Inferior parietal cortex (tissue), 1 donor: Measurements from ENCODE around the gene KAZN.

ENCODE experiments used
- DNase-seq: peaks from one replicate; pipeline ENCODE4 v3.0.0-alpha.2; 2016; ENCODE audit errors: extremely low spot score

Gene KAZN

GRCh38 chr1:15004396-15004795 lies 405.9 kb downstream of the KAZN start:
- DNase-seq: no peak

- no peak for DNase-seq
Measured at GRCh38 chr1:15005116-15005515, 406.6 kb downstream of the KAZN start.

DNA sequence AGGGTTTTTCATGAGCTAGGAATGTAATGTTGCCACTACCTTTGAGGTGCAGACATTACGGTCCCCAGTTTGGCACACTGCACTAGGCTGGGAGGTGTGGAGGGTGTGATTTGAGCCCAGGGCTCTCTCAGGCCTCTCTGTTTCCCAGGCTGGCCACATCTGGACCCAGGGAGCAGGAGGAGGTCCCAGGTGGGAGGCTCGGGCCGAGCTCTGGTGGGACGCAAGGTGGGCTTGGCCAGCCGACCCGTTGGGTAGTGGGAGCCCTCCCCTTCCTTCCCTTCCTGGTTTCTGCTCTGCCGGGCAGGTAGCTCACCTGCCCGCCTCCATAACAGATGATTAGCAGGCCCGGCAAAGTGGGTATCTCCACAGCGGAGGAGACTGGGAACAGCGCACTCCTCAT lies 408.9 kb downstream of the KAZN start:
- DNase-seq: no peak

GRCh38 chr1:15007842-15008241 lies 409.4 kb downstream of the KAZN start:
- no peak for DNase-seq

- no peak for DNase-seq
Measured at GRCh38 chr1:15008783-15009729, 410.6 kb downstream of the KAZN start.

- no peak for DNase-seq
Measured at GRCh38 chr1:15011160-15011559, 412.7 kb downstream of the KAZN start.

- no peak for DNase-seq
Measured at GRCh38 chr1:15011661-15012060, 413.2 kb downstream of the KAZN start.

DNA sequence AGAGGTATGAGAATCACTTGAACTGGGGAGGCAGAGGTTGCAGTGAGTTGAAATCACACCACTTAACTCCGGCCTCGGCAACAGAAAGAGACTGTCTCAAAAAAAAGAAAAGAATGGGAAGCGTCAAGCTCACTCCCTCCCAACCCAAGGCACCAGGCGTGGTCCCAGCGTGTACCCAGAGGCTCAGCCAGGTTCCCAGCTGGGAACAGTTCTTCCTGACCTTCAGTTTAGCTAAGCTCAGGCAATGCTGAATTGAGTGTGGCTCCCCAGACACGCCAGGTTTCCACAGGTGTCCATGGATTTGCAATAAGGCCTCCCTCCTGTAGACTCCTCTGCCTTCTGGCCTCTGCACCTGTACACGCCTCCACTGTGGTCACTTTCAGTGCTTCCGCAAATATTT lies 414.3 kb downstream of the KAZN start:
- no peak for DNase-seq

GRCh38 chr1:15013767-15014166 lies 415.3 kb downstream of the KAZN start:
- no peak for DNase-seq

DNA sequence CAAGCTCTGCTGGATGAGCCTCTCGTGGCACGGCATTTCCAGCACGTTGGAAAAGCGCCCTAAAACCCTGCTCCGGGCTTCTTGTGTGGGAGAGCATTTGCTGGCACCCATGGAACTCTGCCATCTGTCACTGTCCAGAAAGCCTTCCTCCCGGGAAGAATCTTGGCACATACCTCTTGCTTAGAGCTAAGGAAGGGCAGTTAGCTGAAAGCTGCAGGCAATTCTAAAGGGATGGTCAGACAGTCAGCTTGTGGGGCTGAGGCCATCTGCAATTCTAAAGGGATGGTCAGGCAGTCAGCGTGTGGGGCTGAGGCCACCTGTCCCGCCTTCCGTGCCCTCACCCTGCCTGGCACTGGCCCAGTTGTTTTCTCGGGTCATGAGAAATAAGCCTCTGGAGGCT lies 416.0 kb downstream of the KAZN start:
- no peak for DNase-seq

DNA sequence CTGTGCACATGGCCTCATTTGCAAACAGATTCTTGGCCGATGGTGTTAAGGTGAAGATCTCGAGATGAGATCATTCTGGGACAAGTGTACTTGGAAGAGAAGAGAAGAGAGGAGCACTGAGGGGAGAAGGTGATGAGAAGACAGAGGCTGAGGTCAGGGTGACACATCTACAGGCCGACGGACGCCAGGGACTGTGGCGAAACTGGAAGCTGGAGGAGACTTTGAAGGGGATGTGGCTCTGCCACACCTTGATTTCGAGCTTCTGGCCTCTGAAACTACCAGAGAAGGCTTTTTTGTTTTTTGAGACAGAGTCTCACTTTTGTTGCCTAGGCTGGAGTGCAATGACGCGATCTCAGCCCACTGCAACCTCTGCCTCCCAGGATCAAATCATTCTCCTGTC lies 417.5 kb downstream of the KAZN start:
- no peak for DNase-seq

DNA sequence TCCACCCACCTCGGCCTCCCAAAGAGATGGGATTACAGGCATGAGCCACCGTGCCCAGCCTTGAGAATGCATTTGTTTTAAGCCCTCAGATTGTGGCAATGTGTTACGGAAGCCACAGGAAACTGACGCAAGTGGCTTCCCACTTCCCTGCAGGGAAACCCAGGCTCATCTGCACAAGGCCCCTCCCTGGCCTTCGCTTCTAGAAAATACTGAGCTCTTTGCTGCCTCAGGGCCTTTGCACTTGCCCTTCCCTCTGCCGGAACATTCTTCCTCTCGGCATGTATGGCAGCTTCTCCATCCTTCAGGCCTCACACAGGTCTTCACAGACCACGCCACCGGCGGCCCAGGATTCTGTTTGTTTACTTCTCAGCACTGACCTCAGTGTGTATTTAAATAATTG lies 418.0 kb downstream of the KAZN start:
- no peak for DNase-seq

DNA sequence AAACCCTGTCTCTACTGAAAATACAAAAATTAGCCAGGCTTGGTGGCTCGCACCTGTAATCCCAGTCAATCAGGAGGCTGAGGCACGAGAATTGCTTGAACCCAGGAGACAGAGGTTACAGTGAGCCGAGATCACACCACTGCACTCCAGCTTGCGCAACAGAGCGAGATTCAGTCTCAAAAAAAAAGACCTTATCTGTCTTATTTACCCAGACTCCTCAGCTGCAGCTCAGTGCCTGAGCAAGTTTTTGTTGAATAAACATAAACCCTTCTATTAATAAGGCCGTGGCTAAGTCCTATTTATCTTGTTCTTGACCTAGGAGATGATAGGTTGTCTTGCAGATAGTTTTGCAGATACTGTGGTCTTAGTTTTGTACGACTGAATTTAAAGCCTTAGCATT lies 418.6 kb downstream of the KAZN start:
- DNase-seq: no peak

GRCh38 chr1:15018767-15019166 lies 420.3 kb downstream of the KAZN start:
- no peak for DNase-seq

DNA sequence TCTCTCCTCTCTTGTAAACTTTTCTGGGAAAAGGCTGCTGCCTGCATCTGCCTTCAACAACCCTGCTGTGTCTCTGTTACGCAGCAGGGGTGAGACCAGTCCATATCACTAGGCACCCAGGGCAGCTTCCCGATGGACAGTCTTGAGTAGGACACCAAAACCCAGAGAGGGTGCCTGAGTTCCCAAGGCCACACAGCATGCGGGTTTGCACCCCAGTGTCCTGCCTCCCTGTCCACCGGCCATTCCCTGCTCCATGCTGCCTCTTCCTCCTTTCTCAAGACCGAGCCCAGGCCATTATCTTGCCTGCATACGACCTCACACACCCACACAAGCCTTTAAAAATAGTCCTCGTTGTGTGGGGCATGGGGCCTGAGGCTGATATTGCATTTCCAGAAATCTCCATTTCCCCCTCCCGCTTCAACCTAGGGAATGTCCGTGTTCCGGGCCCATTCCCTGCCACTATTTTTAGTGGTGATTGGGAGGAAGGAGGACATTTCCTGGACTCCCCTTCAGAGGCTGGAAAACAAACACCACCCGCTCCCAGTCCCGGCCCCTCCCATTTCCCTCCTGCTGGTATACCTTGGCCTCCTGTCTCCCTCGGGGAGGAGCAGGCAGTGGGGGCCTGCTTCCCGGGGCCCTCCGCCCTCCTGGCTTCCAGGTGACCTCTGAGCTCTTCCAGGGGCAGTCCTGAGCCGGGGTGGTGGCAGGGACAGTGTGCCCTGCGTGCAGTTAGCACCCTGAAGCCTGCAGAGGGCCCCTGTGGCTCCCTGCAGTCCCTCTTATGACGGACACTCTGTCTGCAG lies 422.7 kb downstream of the KAZN start:
- no peak for DNase-seq

- DNase-seq: no peak
Measured at GRCh38 chr1:15022048-15022447, 423.6 kb downstream of the KAZN start.

DNA sequence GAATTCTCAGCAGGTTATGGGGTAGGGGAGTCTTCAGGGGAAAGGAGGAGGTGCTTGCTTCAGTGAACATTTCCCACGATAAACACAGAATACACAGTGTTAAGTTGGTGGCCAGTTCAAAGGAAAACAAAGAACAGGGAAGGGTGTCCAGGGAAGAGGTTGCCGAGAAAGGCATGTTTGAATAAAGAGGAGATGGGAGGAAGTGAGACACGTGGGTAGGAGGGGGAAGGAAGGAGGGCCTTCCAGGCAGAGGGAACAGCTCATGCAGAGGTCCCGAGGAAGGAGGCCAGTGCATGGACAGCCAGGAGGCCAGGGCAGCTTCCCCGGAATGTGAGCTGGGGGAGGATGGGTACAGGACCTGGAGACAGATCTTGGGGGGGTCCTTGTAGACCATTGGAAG lies 424.7 kb downstream of the KAZN start:
- no peak for DNase-seq

DNA sequence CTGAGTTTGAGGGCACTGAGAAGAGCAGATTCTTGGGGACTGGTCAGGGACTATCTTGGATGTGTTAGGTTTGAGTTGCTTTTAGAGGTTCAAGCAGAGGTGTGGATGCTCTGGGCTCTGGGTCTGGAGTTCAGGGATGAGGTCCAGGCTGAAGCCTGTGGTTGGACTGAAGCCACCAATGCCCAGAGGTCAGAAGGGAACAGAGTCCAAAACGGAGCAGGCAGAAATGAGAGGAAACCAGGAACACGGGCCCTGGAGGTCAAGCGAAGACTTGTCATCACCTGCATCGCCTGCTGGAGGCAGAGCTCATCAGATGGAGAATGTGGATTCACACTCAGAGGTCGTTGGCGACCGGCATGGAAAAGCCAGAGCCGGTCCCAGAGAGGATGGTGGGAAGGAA lies 425.5 kb downstream of the KAZN start:
- DNase-seq: no peak

DNA sequence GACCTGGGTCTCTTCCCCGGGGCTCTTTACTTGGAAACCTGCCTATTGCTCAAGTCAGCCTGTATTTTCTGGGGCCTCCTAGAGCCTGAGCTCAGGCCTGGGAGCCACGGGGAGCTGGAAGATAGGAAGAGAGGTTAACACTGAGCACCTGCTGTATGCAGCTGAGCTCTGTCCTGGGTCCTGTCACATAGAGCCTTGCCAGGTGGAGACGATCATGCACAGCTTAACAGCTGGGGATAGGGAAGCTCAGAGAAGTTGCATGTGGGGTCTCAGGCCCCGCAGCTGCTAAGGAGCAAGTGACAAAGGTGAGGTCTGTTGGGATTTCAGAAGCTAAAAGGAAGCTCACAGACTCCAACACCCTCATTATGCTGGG lies 427.6 kb downstream of the KAZN start:
- no peak for DNase-seq

DNA sequence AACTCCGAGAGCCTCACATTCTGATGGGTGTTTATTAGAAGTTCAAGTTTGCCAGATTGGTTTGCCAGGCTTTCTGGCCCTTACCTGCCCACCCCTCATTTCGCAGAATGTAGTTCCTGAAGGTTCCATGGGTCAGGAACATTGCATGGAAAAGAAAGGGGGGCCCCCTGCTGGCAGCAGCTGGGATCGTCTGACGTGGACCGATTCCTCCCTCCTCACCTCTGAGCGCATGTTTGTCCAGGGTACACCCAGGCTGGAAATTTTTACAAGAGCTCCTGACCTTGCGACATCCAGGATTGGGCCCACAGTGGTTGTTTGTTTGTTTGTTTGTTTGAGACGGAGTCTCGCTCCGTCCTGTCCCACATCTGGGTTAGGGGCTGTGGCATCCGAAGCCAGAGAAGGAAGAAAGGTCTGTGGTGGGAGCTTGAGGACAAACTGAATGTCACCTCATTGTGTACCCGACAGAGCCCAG lies 429.1 kb downstream of the KAZN start:
- peak; percentile 74 for DNase-seq

- no peak for DNase-seq
Measured at GRCh38 chr1:15028102-15028501, 429.6 kb downstream of the KAZN start.

DNA sequence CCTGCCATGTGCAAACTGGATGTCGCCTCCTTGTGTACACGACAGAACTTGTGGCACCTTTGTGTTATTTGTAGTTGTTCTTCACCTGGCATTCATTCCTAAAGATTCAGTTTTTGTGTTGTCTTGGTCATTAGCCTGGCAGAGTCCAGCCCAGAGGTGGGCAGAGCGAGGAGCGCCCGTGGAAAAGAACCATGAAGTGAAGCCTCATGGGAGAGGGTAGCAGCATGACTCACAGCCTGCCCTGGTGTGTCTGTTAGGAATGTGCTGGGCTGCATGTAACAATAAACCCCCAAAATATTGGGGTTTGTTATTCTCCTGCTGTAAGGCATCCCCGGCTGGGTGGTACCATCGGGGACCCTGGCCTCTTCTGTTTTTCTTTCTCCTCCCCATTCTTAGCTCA lies 430.1 kb downstream of the KAZN start:
- no peak for DNase-seq

- no peak for DNase-seq
Measured at GRCh38 chr1:15029036-15029435, 430.6 kb downstream of the KAZN start.
